Activated naive CD4-positive, alpha-beta T cell treated with anti-CD3 and anti-CD28 coated beads, Interleukin-2, amount 50 U/mL, for 24 hours (primary cell): ENCODE measurements around the gene ERICH6B.

Experiments used
- H3K27ac Mint-ChIP-seq: one replicate; pipeline ENCODE4 v1.8.0; 2021; ENCODE audit warnings: mild to moderate bottlenecking, mixed read lengths
- H3K27me3 Mint-ChIP-seq: one replicate; pipeline ENCODE4 v1.8.0; 2021; ENCODE audit warnings: mixed read lengths
- H3K36me3 Mint-ChIP-seq: one replicate; pipeline ENCODE4 v1.8.0; 2021; ENCODE audit warnings: mixed read lengths
- H3K4me1 Mint-ChIP-seq: one replicate; pipeline ENCODE4 v1.8.0; 2021; ENCODE audit warnings: mixed read lengths
- H3K4me3 Mint-ChIP-seq: one replicate; pipeline ENCODE4 v1.8.0; 2021; ENCODE audit warnings: mild to moderate bottlenecking, mixed read lengths
- H3K9me3 Mint-ChIP-seq: one replicate; pipeline ENCODE4 v1.8.0; 2021; ENCODE audit warnings: mixed read lengths

ERICH6B gene

GRCh38 chr13:45503658-45504057 lies 111.9 kb downstream of the ERICH6B start:
- H3K36me3 Mint-ChIP-seq = peaks cover 16% of the 10 kb centered on the region
- H3K4me3 Mint-ChIP-seq = no peak overlapping the region
- H3K4me1 Mint-ChIP-seq = peaks cover 19% of the 10 kb centered on the region
- H3K9me3 Mint-ChIP-seq = no peaks in the 10 kb centered on the region
- H3K27me3 Mint-ChIP-seq = no peaks in the 10 kb centered on the region
- no peak overlapping the region for H3K27ac Mint-ChIP-seq

- H3K27me3 Mint-ChIP-seq = no peaks in the 10 kb centered on the region
- peak overlapping the region; percentile 76 for H3K27ac Mint-ChIP-seq
- H3K4me1 Mint-ChIP-seq = peaks cover 21% of the 10 kb centered on the region
Measured at GRCh38 chr13:45501175-45501526, 114.4 kb downstream of the ERICH6B start.

GRCh38 chr13:45500492-45501174 lies 114.9 kb downstream of the ERICH6B start:
- H3K9me3 Mint-ChIP-seq = no peaks in the 10 kb centered on the region
- H3K4me1 Mint-ChIP-seq = peaks cover 21% of the 10 kb centered on the region
- H3K27me3 Mint-ChIP-seq = no peaks in the 10 kb centered on the region
- no peak overlapping the region for H3K4me3 Mint-ChIP-seq
- H3K27ac Mint-ChIP-seq = peak overlapping the region; percentile 76
- peaks cover 25% of the 10 kb centered on the region for H3K36me3 Mint-ChIP-seq

More at GRCh38 chr13:45501175-45501526, 114.4 kb downstream of the ERICH6B start:
- H3K4me3 Mint-ChIP-seq = no peak overlapping the region
- peaks cover 26% of the 10 kb centered on the region for H3K36me3 Mint-ChIP-seq
- no peaks in the 10 kb centered on the region for H3K9me3 Mint-ChIP-seq

GRCh38 chr13:45496942-45497341 lies 118.6 kb downstream of the ERICH6B start:
- H3K36me3 Mint-ChIP-seq = peaks cover 22% of the 10 kb centered on the region
- peak overlapping the region; percentile 35 for H3K27ac Mint-ChIP-seq

GRCh38 chr13:45492538-45492937 lies 123.0 kb downstream of the ERICH6B start:
- Mint-ChIP-seq H3K4me1 (peaks cover 4% of the 10 kb centered on the region), H3K36me3 (peaks cover 10% of the 10 kb centered on the region), H3K27me3 (no peaks in the 10 kb centered on the region), H3K4me3 (no peak overlapping the region), H3K9me3 (no peaks in the 10 kb centered on the region), H3K27ac (no peak overlapping the region)

More at GRCh38 chr13:45496942-45497341, 118.6 kb downstream of the ERICH6B start:
- Mint-ChIP-seq H3K9me3 (no peaks in the 10 kb centered on the region), H3K4me3 (no peak overlapping the region), H3K27me3 (no peaks in the 10 kb centered on the region), H3K4me1 (peaks cover 21% of the 10 kb centered on the region)
